GM19452 (cell line): ENCODE results near the gene MEAK7.

Experiments used
- ATAC-seq: cut with Tn5 transposase; IDR thresholded peaks from one replicate; pipeline ENCODE4 v1.9.1; 2021; ENCODE audit not compliant: unreplicated experiment

Gene MEAK7

GRCh38 chr16:84467709-84468108 is 36.8 kb downstream of the MEAK7 start:
- no peak for ATAC-seq

- ATAC-seq: no peak
These were observed 37.2 kb downstream of the MEAK7 start for GRCh38 chr16:84467256-84467655.

- no peak for ATAC-seq
These were observed 37.8 kb downstream of the MEAK7 start for GRCh38 chr16:84466692-84467091.

- no peak for ATAC-seq
These were observed 39.3 kb downstream of the MEAK7 start for GRCh38 chr16:84465154-84465553.

- no peak for ATAC-seq
These were observed 40.3 kb downstream of the MEAK7 start for GRCh38 chr16:84464116-84464515.

GRCh38 chr16:84463221-84463620 is 41.2 kb downstream of the MEAK7 start:
- ATAC-seq: no peak

GRCh38 chr16:84462296-84463210 is 41.9 kb downstream of the MEAK7 start:
- ATAC-seq: no peak

- ATAC-seq: no peak
These were observed 42.8 kb downstream of the MEAK7 start for GRCh38 chr16:84461413-84462295.

GRCh38 chr16:84461029-84461412 is 43.4 kb downstream of the MEAK7 start:
- ATAC-seq: no peak

- no peak for ATAC-seq
These were observed 43.9 kb downstream of the MEAK7 start for GRCh38 chr16:84460406-84461028.

GRCh38 chr16:84459941-84460405 is 44.5 kb downstream of the MEAK7 start:
- no peak for ATAC-seq

GRCh38 chr16:84459533-84459894 is 44.9 kb downstream of the MEAK7 start:
- ATAC-seq: no peak

GRCh38 chr16:84458606-84459532 is 45.6 kb downstream of the MEAK7 start:
- no peak for ATAC-seq

- no peak for ATAC-seq
These were observed 49.4 kb downstream of the MEAK7 start for GRCh38 chr16:84455031-84455430.
